ENCODE measurements around the gene BPNT1. TPM values are rescaled to one million over a fixed set of nuclear protein-coding genes. Genes with fewer than 3 reads are reported as not detected.
"Not testable (repeated sequence)": the region's sequence is repeated elsewhere in the genome, so short reads cannot be mapped to it uniquely, and the experiment has no call there.

The BPNT1 gene
- total RNA-seq, result 10 to 100 TPM; 57.4 to 67.9 TPM
- long read RNA-seq, transcript BPNT1-201 (9 exons, 2,465 nt), result major isoform, 7 of 25 reads
- long read RNA-seq, partial matches to known transcripts, result 7 of 25 reads
- long read RNA-seq, other reads (novel, unspliced or antisense), result 11 of 25 reads

GRCh38 chr1:220089650-220090556 is at the start of gene BPNT1:
BPNT1 (minus strand) TSS chr1:220089788; CDS start chr1:220079846, 9,942 bp downstream.
- DNase-seq, result peak; percentile 96 to 99
- intact Hi-C loops (cut with DNase I, micrococcal nuclease), result loop anchor here in 1 of 2 donors (5.0 kb wide), 1 partner anchor 43 kb away; the partner anchor contains the start of gene EPRS1

GRCh38 chr1:220137019-220137786 is 47.6 kb upstream of the BPNT1 start:
- ATAC-seq, result peak; percentile 97
- intact Hi-C loops (cut with DNase I, micrococcal nuclease), result no loop called here
- no peak for DNase-seq

More at GRCh38 chr1:220089650-220090556, at the start of gene BPNT1:
- peak; percentile 76 for ATAC-seq

GRCh38 chr1:220135755-220136154 is 46.2 kb upstream of the BPNT1 start:
- intact Hi-C loops (cut with DNase I, micrococcal nuclease), result no loop called here
- DNase-seq (no peak), ATAC-seq (no peak)

GRCh38 chr1:220129479-220130210 is 40.1 kb upstream of the BPNT1 start:
- intact Hi-C loops (cut with DNase I, micrococcal nuclease), result no loop called here
- no peak for ATAC-seq
- DNase-seq, result no peak

GRCh38 chr1:220127076-220127475 is 37.5 kb upstream of the BPNT1 start:
- ATAC-seq (no peak), DNase-seq (no peak)

GRCh38 chr1:220124542-220124941 is 35.0 kb upstream of the BPNT1 start:
- DNase-seq (no peak), ATAC-seq (no peak)
- intact Hi-C loops (cut with DNase I, micrococcal nuclease), result no loop called here

More at GRCh38 chr1:220127076-220127475, 37.5 kb upstream of the BPNT1 start:
- intact Hi-C loops (cut with DNase I, micrococcal nuclease), result no loop called here

- DNase-seq (peak in 1 of 2 donors; percentile 36), ATAC-seq (no peak)
- intact Hi-C loops (cut with DNase I, micrococcal nuclease), result no loop called here
Measured at GRCh38 chr1:220123889-220124288, 34.3 kb upstream of the BPNT1 start.

GRCh38 chr1:220123066-220123465 is 33.5 kb upstream of the BPNT1 start:
- DNase-seq, result no peak
- peak; percentile 29 for ATAC-seq
- intact Hi-C loops (cut with DNase I, micrococcal nuclease), result no loop called here

GRCh38 chr1:220121791-220122530 is 32.4 kb upstream of the BPNT1 start:
- DNase-seq (peak in 1 of 2 donors; percentile 33), ATAC-seq (peak; percentile 84)
- intact Hi-C loops (cut with DNase I, micrococcal nuclease), result no loop called here

- intact Hi-C loops (cut with DNase I, micrococcal nuclease), result no loop called here
- no peak for DNase-seq
- ATAC-seq, result peak; percentile 82
Measured at GRCh38 chr1:220119043-220119512, 29.5 kb upstream of the BPNT1 start.

- peak; percentile 47 for ATAC-seq
- intact Hi-C loops (cut with DNase I, micrococcal nuclease), result no loop called here
- no peak for DNase-seq
Measured at GRCh38 chr1:220113136-220113695, 23.6 kb upstream of the BPNT1 start.

GRCh38 chr1:220112600-220112999 is 23.0 kb upstream of the BPNT1 start:
- intact Hi-C loops (cut with DNase I, micrococcal nuclease); ATAC-seq; DNase-seq: not testable (repeated sequence)

- intact Hi-C loops (cut with DNase I, micrococcal nuclease); DNase-seq; ATAC-seq: not testable (repeated sequence)
Measured at GRCh38 chr1:220110473-220110872, 20.9 kb upstream of the BPNT1 start.

- ATAC-seq, result no peak
- intact Hi-C loops (cut with DNase I, micrococcal nuclease), result no loop called here
- DNase-seq, result no peak
Measured at GRCh38 chr1:220099826-220100225, 10.2 kb upstream of the BPNT1 start.

GRCh38 chr1:220094016-220094911 is 4.7 kb upstream of the BPNT1 start, which contains the start of gene IARS2:
IARS2 (plus strand) TSS chr1:220094132; CDS start chr1:220094217, 85 bp downstream.
- DNase-seq (peak; percentile 90 to 93), ATAC-seq (peak; percentile 80)
- intact Hi-C loops (cut with DNase I, micrococcal nuclease), result loop anchor here in 1 of 2 donors (5.0 kb wide), 1 partner anchor 47 kb away; the partner anchor contains the start of gene EPRS1

GRCh38 chr1:220093361-220094015 is 3.9 kb upstream of the BPNT1 start:
- ATAC-seq, result no peak
- intact Hi-C loops (cut with DNase I, micrococcal nuclease), result loop anchor here in 1 of 2 donors (5.0 kb wide), 1 partner anchor 46 kb away; the partner anchor contains the start of gene EPRS1
- no peak for DNase-seq

Measured in left colon (tissue), 2 donors.